22Rv1 (cell line): ENCODE measurements around the gene PMP22.

Experiments
- H3K27ac ChIP-seq: fragments of 450-650 bp; 2 replicates; pipeline ENCODE4 v1.5.1; 2017
- ZFX ChIP-seq: fragments of 450-650 bp; IDR thresholded peaks from 2 replicates; pipeline ENCODE4 v1.6.1; 2017; ENCODE audit warnings: antibody characterized with exemption, borderline replicate concordance
- TF ChIP-seq, protein P1 (sequence below): fragments of 450-650 bp; IDR thresholded peaks from 2 replicates; pipeline ENCODE4 v1.5.1; 2017; ENCODE audit warnings: mild to moderate bottlenecking

The PMP22 gene

DNA sequence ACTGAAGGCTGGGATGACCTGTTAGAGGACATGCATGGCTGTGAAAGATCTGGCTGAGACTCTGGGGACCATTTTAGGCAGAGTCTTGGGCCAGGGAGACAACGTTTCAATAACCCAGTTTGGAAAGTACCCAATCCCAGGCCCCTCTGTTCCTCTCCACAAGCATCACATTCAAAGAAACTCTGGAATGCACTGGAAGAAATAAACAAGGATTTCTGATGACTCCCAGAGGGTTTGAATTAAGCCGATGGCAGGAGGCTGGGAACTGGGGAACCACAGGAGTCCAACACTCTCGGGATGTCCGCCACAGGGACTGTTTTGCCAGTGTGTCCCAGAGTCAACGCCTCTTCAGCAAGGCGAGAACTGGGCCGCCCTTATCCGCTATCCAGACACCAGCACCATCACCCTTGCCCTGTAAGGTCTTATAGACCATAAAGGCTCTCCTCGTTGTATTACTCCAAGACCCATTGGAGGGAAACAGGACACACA, 3.3 kb downstream of the PMP22 start:
- TF ChIP-seq ZFX: no peak
- TF ChIP-seq, protein P1, sequence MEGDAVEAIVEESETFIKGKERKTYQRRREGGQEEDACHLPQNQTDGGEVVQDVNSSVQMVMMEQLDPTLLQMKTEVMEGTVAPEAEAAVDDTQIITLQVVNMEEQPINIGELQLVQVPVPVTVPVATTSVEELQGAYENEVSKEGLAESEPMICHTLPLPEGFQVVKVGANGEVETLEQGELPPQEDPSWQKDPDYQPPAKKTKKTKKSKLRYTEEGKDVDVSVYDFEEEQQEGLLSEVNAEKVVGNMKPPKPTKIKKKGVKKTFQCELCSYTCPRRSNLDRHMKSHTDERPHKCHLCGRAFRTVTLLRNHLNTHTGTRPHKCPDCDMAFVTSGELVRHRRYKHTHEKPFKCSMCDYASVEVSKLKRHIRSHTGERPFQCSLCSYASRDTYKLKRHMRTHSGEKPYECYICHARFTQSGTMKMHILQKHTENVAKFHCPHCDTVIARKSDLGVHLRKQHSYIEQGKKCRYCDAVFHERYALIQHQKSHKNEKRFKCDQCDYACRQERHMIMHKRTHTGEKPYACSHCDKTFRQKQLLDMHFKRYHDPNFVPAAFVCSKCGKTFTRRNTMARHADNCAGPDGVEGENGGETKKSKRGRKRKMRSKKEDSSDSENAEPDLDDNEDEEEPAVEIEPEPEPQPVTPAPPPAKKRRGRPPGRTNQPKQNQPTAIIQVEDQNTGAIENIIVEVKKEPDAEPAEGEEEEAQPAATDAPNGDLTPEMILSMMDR: no peak
- no peak overlapping the region for H3K27ac ChIP-seq

DNA sequence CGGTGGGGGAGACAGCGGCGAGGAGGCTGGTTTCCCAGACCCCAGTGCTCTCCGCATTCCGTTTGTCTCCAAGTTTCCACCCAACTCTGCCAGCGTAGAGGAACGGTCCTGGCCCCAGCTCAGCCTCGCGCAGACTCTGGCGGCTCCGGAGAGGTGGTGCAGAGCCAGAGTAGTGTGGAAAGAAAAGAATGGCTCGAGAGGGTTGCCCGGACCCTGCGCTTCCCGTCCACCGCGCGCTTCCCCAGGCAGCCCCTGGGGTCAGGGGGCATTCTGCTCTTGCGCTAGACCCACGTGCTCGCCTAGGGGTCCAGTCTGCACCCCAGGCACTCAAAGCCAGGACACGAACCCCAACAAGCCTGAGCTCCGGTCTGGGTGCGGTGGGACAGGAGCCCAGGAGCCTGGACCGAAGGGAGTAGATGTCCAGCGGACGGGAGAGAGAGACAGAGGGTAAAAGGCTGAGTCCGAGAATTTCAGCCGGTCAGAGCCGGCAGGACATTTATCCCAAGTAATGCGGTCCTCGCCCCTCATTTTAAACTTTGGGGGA, 3.8 kb downstream of the PMP22 start:
- no peak for TF ChIP-seq ZFX
- TF ChIP-seq, protein P1: no peak
- no peak overlapping the region for H3K27ac ChIP-seq

DNA sequence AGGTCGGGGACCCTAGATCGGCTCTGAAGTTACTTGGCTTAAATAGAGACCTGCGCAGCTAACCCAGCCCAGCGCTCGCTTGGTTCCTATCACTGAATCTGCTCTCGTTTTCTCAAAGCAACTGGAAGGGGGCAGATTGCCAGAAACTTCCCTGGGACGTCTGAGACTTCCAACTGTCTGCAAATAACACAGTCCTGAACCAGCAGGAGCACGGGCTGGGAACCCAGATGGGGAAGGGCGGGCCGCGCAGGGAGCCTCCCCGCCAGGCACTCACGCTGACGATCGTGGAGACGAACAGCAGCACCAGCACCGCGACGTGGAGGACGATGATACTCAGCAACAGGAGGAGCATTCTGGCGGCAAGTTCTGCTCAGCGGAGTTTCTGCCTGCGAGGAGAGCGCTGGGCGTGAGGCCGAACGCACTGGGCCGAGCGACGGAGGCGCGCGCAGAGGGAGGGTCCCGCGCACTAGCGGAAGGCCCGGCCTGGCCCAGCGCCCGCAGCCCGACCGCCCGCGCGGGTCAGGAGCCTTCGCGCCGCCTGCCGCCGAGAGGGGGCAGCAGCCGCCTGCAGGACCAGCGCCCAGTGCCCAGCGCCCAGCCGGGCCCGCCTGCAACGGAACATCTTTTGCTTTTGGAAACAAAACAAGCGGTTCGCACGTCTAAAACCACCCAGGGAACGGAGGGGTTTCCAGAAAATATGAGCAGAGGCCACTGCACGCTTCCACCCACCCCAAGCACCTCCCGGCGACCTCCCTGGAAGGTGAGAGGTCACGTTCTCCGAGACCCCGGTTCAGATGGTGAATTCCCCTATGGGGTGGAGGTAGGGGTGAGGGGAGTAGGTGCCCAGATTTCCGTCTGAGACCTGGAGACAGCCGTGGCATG, 4.5 kb downstream of the PMP22 start:
- TF ChIP-seq ZFX: no peak
- TF ChIP-seq, protein P1: peak; percentile 93
- peak overlapping the region; percentile 47; the same call in 1 of the 2 replicates for H3K27ac ChIP-seq

DNA sequence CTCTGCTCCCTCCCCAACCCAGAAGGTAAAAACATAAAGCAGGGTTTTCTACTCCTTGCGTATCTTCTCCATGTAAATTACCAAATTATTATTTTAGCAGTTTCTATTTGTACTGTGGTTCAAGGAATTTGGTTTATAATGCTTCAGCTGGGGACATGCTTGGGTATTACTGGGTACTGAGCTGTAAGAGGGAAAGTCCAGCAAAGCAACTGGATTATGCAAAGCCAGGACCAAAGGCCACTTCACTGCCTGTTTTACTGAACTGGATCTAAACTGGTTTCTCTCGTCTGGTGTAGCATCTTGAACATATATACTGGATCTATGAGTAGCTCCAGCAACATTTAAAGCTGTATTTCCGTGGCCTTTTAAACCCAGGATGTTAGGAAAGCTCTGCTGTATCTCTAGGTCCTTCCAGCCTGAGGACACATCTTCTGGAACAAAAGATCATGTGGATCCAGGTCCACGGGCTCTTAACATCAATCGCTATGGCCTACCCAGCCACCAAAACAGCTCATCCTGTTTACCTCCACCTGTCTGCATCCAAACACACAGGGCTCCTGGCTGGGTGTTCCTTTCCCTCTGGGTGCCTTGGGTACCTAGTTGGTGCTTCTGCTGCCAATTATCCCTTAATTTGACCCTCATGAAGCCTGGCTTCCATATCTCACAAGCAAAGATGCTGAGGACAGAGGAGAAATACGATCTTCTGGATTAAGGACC, 7.2 kb downstream of the PMP22 start:
- H3K27ac ChIP-seq: no peak overlapping the region
- no peak for TF ChIP-seq ZFX
- TF ChIP-seq, protein P1: no peak

GRCh38 chr17:15257258-15257788, 7.8 kb downstream of the PMP22 start:
- H3K27ac ChIP-seq: no peak overlapping the region
- TF ChIP-seq ZFX: no peak
- TF ChIP-seq, protein P1: peak; percentile 87

DNA sequence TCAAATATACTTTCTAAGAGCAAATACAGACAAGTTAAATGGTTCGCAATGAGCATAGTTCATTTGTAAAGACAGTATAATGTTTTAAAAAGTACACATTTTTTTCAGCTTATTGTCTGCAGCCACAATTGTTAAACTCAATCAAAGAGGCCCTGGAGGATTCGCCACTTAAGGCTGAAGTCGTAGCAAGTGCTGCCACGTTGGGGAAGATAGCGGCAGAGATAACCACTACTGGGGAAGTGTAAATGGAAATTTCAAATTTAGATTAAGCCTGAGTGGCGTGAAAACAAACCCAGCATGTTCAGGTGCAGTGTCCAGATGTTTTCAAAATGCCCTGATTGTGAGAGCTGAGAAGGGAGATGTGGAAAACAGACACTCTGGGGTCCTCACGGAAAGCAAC, 8.4 kb downstream of the PMP22 start:
- TF ChIP-seq, protein P1: no peak
- TF ChIP-seq ZFX: no peak
- H3K27ac ChIP-seq: no peak overlapping the region
